ENCODE data around the gene AK1.

GRCh38 chr9:127870887-127871286 is 6.6 kb downstream of the AK1 start:
- no peak for TF ChIP-seq POLR2A (IDR thresholded peaks at IDR 0.05)
- no peak for TF ChIP-seq CTCF (IDR thresholded peaks at IDR 0.05)
